Vagina (tissue), 2 donors: ENCODE measurements around the gene CSMD2. TPM values are rescaled to one million over a fixed set of nuclear protein-coding genes. Genes with fewer than 3 reads are reported as not detected.

Source experiments
- DNase-seq, 2 donors: peaks; one replicate each; pipeline ENCODE4 v3.0.0-alpha.2; 2017; ENCODE audit errors: extremely low spot score in 2 of 2
- H3K27ac ChIP-seq: fragments of 200-600 bp; sonication (generic); one replicate; pipeline ENCODE4 v1.5.1; 2019
- H3K27me3 ChIP-seq: fragments of 200-600 bp; sonication (generic); one replicate; pipeline ENCODE4 v1.5.1; 2019
- H3K36me3 ChIP-seq, 2 donors: fragments of 200-600 bp; sonication (generic); one replicate each; pipeline ENCODE4 v1.5.1; 2017 to 2019
- H3K4me1 ChIP-seq: fragments of 200-600 bp; sonication (generic); one replicate; pipeline ENCODE4 v1.5.1; 2019
- H3K4me3 ChIP-seq, 2 donors: fragments of 200-600 bp; sonication (generic); 1 replicate in 1 of 2; 2 replicates in 1 of 2; pipeline ENCODE4 v1.5.1; 2016 to 2019
- H3K9me3 ChIP-seq: fragments of 200-600 bp; sonication (generic); one replicate; pipeline ENCODE4 v1.5.1; 2019
- CTCF ChIP-seq, 3 experiments: fragments of 450-650 bp in 2 of 3; fragments of 200-600 bp in 1 of 3; sonication (generic) in 1 of 3; IDR thresholded peaks; one replicate each; pipeline ENCODE4 v1.5.1; 2017 to 2019; ENCODE audit warnings: antibody characterized with exemption in 3 of 3, mild to moderate bottlenecking in 2 of 3, moderate library complexity in 2 of 3
- POLR2A ChIP-seq, 2 donors: fragments of 450-650 bp; IDR thresholded peaks; one replicate each; pipeline ENCODE4 v1.6.1; 2017; ENCODE audit warnings: antibody characterized with exemption in 2 of 2, mild to moderate bottlenecking in 2 of 2, moderate library complexity in 2 of 2
- POLR2AphosphoS5 ChIP-seq, 2 donors: sonication (generic); formaldehyde crosslinking; IDR thresholded peaks; one replicate each; pipeline ENCODE4 v1.9.0; 2017; ENCODE audit warnings: antibody characterized with exemption in 2 of 2, mild to moderate bottlenecking in 2 of 2, low read depth in 1 of 2; ENCODE audit not compliant: insufficient read depth in 1 of 2
- intact Hi-C: fragments of 100-400 bp; cut with DNase I; formaldehyde crosslinking; loops from one replicate; pipeline ENCODE4 v1.15.1; 2023
- total RNA-seq: library from RNA; depleted of rRNA; stranded (reverse); fragments of >200 nt; gene quantifications from one replicate; pipeline ENCODE4 v1.2.3, GENCODE V29; 2016

The CSMD2 gene
- total RNA-seq, 1 donor from 2014 or later, result 0.25 TPM

- H3K36me3 ChIP-seq, result no peaks in the 10 kb centered on the region
- TF ChIP-seq CTCF (IDR thresholded peaks at IDR 0.05) (no peak), POLR2AphosphoS5 (IDR thresholded peaks at IDR 0.05; ENCODE audit: insufficient read depth in 1 of 2, low read depth in 1 of 2) (no peak), POLR2A (IDR thresholded peaks at IDR 0.05) (no peak)
- H3K27me3 ChIP-seq, result peaks cover 8% of the 10 kb centered on the region
- no peak overlapping the region for H3K27ac ChIP-seq
- intact Hi-C loops, result no loop called here
- no peaks in the 10 kb centered on the region for H3K9me3 ChIP-seq
- H3K4me3 ChIP-seq, result peak overlapping the region in 1 of 2 donors; percentile 21
- peaks cover 33% of the 10 kb centered on the region for H3K4me1 ChIP-seq
- DNase-seq, result no peak
Observed at GRCh38 chr1:34166625-34167361, 1.8 kb upstream of the CSMD2 start.

- DNase-seq, result no peak
- H3K27me3 ChIP-seq, result peaks cover 8% of the 10 kb centered on the region
- peaks cover 33% of the 10 kb centered on the region for H3K4me1 ChIP-seq
- peak overlapping the region in 1 of 2 donors; percentile 21 for H3K4me3 ChIP-seq
- no peaks in the 10 kb centered on the region for H3K36me3 ChIP-seq
- intact Hi-C loops, result no loop called here
- no peaks in the 10 kb centered on the region for H3K9me3 ChIP-seq
- TF ChIP-seq CTCF (IDR thresholded peaks at IDR 0.05) (no peak), POLR2AphosphoS5 (IDR thresholded peaks at IDR 0.05; ENCODE audit: insufficient read depth in 1 of 2, low read depth in 1 of 2) (no peak), POLR2A (IDR thresholded peaks at IDR 0.05) (no peak)
- H3K27ac ChIP-seq, result no peak overlapping the region
Observed at GRCh38 chr1:34166191-34166624, 1.2 kb upstream of the CSMD2 start.

- Histone ChIP-seq H3K27me3 (peaks cover 8% of the 10 kb centered on the region), H3K27ac (no peak overlapping the region), H3K4me1 (peaks cover 33% of the 10 kb centered on the region), H3K9me3 (no peaks in the 10 kb centered on the region), H3K36me3 (no peaks in the 10 kb centered on the region), H3K4me3 (peak overlapping the region; percentile 34 to 35)
- intact Hi-C loops, result no loop called here
- no peak for TF ChIP-seq POLR2AphosphoS5 (IDR thresholded peaks at IDR 0.05; ENCODE audit: insufficient read depth in 1 of 2, low read depth in 1 of 2)
- no peak for TF ChIP-seq CTCF (IDR thresholded peaks at IDR 0.05)
- no peak for TF ChIP-seq POLR2A (IDR thresholded peaks at IDR 0.05)
- DNase-seq, result no peak
Observed at GRCh38 chr1:34165422-34165921, 442 bp upstream of the CSMD2 start.

GRCh38 chr1:34163792-34164731, 968 bp downstream of the CSMD2 start:
- H3K9me3 ChIP-seq, result no peaks in the 10 kb centered on the region
- DNase-seq, result no peak
- no peak overlapping the region for H3K27ac ChIP-seq
- H3K36me3 ChIP-seq, result no peaks in the 10 kb centered on the region
- H3K4me1 ChIP-seq, result peaks cover 33% of the 10 kb centered on the region
- intact Hi-C loops, result no loop called here
- H3K4me3 ChIP-seq, result peak overlapping the region; percentile 34 to 35
- no peak for TF ChIP-seq CTCF (IDR thresholded peaks at IDR 0.05)
- TF ChIP-seq POLR2A (IDR thresholded peaks at IDR 0.05), result no peak
- TF ChIP-seq POLR2AphosphoS5 (IDR thresholded peaks at IDR 0.05; ENCODE audit: insufficient read depth in 1 of 2, low read depth in 1 of 2), result no peak
- H3K27me3 ChIP-seq, result peaks cover 8% of the 10 kb centered on the region
